ENCODE data around the gene CDR2. TPM values are rescaled to one million over a fixed set of nuclear protein-coding genes. Genes with fewer than 3 reads are reported as not detected.

Gene CDR2
- total and polyA plus RNA-seq, 2 of the 13 experiments (the other 11 are each of a cell fraction or from before 2014, with no cell fraction given) = 59.0 to 78.9 TPM

- TF ChIP-seq MED1 (CRISPR knock-in tag; IDR thresholded peaks at IDR 0.05) (peak; percentile 76), FOXP1 (IDR thresholded peaks at IDR 0.05) (no peak), FOXP1 (CRISPR knock-in tag; IDR thresholded peaks at IDR 0.05) (no peak), ZSCAN29 (CRISPR knock-in tag; conservative IDR thresholded peaks at IDR 0.05) (peak; percentile 87; the same call in 1 of the 2 replicates), REST (IDR thresholded peaks at IDR 0.05; ENCODE audit: borderline replicate concordance in 1 of 2, low read depth in 1 of 2, low read length in 2 of 2) (0 out of 4 replicates have a peak, but pooled peaks of 1 of the 2 experiments have one; percentile 21), CBX1 (IDR thresholded peaks at IDR 0.05; ENCODE audit: low read depth) (peak; percentile 29), NR2C2 (CRISPR knock-in tag; IDR thresholded peaks at IDR 0.05; ENCODE audit: borderline replicate concordance) (peak; percentile 7; the same call in 1 of the 2 replicates), HNRNPUL1 (IDR thresholded peaks at IDR 0.05; ENCODE audit: low read depth, low read length) (0 out of 2 replicates have a peak, but pooled peaks have one; percentile 47), ARID5B (CRISPR knock-in tag; IDR thresholded peaks at IDR 0.05) (peak; percentile 64; the same call in 1 of the 2 replicates), ZNF75D (CRISPR knock-in tag; IDR thresholded peaks at IDR 0.05; ENCODE audit: borderline replicate concordance) (peak; percentile 88; the same call in 1 of the 2 replicates), PTBP1 (IDR thresholded peaks at IDR 0.05; ENCODE audit: low read depth, low read length, poor library complexity, severe bottlenecking) (peak; percentile 71), ISX (CRISPR knock-in tag; conservative IDR thresholded peaks at IDR 0.05) (peak; percentile 72; the same call in 1 of the 2 replicates), ZNF577 (CRISPR knock-in tag; IDR thresholded peaks at IDR 0.05; ENCODE audit: borderline replicate concordance, low read depth) (no peak), FIP1L1 (IDR thresholded peaks at IDR 0.05; ENCODE audit: borderline replicate concordance, insufficient read depth, low read depth, low read length) (no peak), MEIS2 (CRISPR knock-in tag; IDR thresholded peaks at IDR 0.05) (0 out of 2 replicates have a peak, but pooled peaks have one; percentile 48), RBM22 (optimal IDR thresholded peaks at IDR 0.05; ENCODE audit: low read length) (no peak), ZNF773 (CRISPR knock-in tag; IDR thresholded peaks at IDR 0.05; ENCODE audit: borderline replicate concordance) (no peak), RAD51 (IDR thresholded peaks at IDR 0.05; ENCODE audit: borderline replicate concordance) (no peak), ZNF546 (CRISPR knock-in tag; conservative IDR thresholded peaks at IDR 0.05) (peak; percentile 82), GZF1 (CRISPR knock-in tag; IDR thresholded peaks at IDR 0.05) (peak; percentile 37; the same call in 1 of the 2 replicates), ZNF333 (CRISPR knock-in tag; IDR thresholded peaks at IDR 0.05; ENCODE audit: borderline replicate concordance) (peak; percentile 94), ZNF549 (CRISPR knock-in tag; IDR thresholded peaks at IDR 0.05) (0 out of 2 replicates have a peak, but pooled peaks have one; percentile 82), TOE1 (CRISPR knock-in tag; IDR thresholded peaks at IDR 0.05) (no peak)
Measured at GRCh38 chr16:22374311-22375116, at the start of gene CDR2 (continued).

All from HepG2 (cell line).